Left lung (tissue), 10 donors: Measurements from ENCODE around the gene CSTPP1. TPM values are rescaled to one million over a fixed set of nuclear protein-coding genes. Genes with fewer than 3 reads are reported as not detected.
A peak's percentile ranks its signal among the peaks of the same experiment; 100 is the strongest.

Experiments used
- ATAC-seq: fragments of 200-7000 bp; cut with Tn5 transposase; one replicate; pipeline ENCODE4 v1.9.1; 2020; ENCODE audit warnings: moderate library complexity
- DNase-seq, 4 donors: peaks; one replicate each; pipeline ENCODE4 v3.0.0-alpha.2; 2013 to 2020
- H3K27ac ChIP-seq, 2 donors: fragments of 200-600 bp; sonication (generic) in 1 of 2; one replicate each; pipeline versions ENCODE4 v1.5.0 to v1.8.0; 2020 to 2021
- H3K27me3 ChIP-seq, 2 donors: fragments of 200-600 bp; sonication (generic) in 1 of 2; one replicate each; pipeline versions ENCODE4 v1.5.0 to v1.8.0; 2020 to 2021
- H3K36me3 ChIP-seq, 2 donors: fragments of 200-600 bp; sonication (generic) in 1 of 2; one replicate each; pipeline versions ENCODE4 v1.5.0 to v1.8.0; 2020 to 2021
- H3K4me1 ChIP-seq, 2 donors: fragments of 200-600 bp; one replicate each; pipeline ENCODE4 v1.8.0; 2021
- H3K4me3 ChIP-seq, 2 donors: fragments of 200-600 bp; sonication (generic) in 1 of 2; one replicate each; pipeline versions ENCODE4 v1.5.0 to v1.8.0; 2020 to 2021; ENCODE audit warnings: mild to moderate bottlenecking in 1 of 2
- H3K9me3 ChIP-seq, 2 donors: fragments of 200-600 bp; sonication (generic) in 1 of 2; one replicate each; pipeline versions ENCODE4 v1.5.0 to v1.8.0; 2020 to 2021
- intact Hi-C, 2 donors: fragments of 100-400 bp; cut with DNase I; formaldehyde crosslinking; loops; one replicate each; pipeline versions ENCODE4 v1.11.2 to v1.14.2; 2022
- polyA plus RNA-seq, 6 donors: library from polyadenylated mRNA; unstranded; fragments of 120-200 nt; gene quantifications; one replicate each; pipeline ENCODE4 v1.2.1, GENCODE V29; 2013; ENCODE audit not compliant: insufficient read length in 6 of 6
- total RNA-seq, 2 donors: library from RNA; stranded (reverse); fragmentation: NEBNext Ultra II Directional; extraction: Animal tissue kit (Norgen Biotek cat#: 25700); gene quantifications; one replicate each; pipeline ENCODE4 v1.2.1, GENCODE V29; 2021
- TF ChIP-seq, protein P1 (sequence below), 2 donors: fragments of 200-600 bp; sonication (generic) in 1 of 2; IDR thresholded peaks; one replicate each; pipeline versions ENCODE4 v1.5.0 to v1.8.0; 2021; ENCODE audit warnings: antibody characterized with exemption in 2 of 2
- donor health status: DM: no; HTN: yes; CAD: no.
- donor health status: DM: no; HTN: no; CAD: no.

The CSTPP1 gene
- total and polyA plus RNA-seq, 8 donors, result 28.7 to 56.0 (median 51.4) TPM

DNA sequence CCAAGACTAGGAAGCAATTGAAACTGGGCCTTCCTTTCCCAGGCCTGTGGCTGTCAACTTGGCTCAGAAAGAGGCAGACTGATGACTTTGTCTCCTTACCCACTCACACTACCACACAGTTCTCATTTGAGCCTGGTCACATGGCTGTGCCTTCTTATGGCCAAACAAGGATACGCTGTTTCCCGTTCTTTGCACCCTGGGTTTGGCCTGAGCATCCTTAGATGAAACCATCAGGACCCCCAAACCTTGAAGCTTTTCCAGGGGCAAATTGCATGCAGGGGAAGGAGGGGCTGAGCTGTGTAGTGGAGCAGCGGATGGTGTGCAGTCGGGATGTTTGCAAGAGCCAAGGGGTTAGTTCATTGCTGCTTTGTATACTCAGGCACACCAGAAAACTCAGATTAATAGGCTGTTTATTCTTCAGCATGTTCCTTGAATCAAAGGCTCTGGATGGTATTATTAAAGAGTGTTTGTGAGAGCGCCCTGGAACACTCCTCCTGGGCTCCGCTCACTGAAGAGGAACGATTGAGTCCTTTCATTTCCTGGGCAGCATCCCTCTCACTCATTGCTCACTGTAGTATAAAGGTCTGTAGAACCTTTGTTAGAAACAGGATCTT lies 170.3 kb downstream of the CSTPP1 start:
- Histone ChIP-seq H3K4me3 (no peak overlapping the region), H3K27me3 (no peaks in the 10 kb centered on the region), H3K4me1 (no peaks in the 10 kb centered on the region), H3K27ac (no peak overlapping the region), H3K9me3 (no peaks in the 10 kb centered on the region), H3K36me3 (no peaks in the 10 kb centered on the region)
- intact Hi-C loops, result no loop called here
- TF ChIP-seq, protein P1, sequence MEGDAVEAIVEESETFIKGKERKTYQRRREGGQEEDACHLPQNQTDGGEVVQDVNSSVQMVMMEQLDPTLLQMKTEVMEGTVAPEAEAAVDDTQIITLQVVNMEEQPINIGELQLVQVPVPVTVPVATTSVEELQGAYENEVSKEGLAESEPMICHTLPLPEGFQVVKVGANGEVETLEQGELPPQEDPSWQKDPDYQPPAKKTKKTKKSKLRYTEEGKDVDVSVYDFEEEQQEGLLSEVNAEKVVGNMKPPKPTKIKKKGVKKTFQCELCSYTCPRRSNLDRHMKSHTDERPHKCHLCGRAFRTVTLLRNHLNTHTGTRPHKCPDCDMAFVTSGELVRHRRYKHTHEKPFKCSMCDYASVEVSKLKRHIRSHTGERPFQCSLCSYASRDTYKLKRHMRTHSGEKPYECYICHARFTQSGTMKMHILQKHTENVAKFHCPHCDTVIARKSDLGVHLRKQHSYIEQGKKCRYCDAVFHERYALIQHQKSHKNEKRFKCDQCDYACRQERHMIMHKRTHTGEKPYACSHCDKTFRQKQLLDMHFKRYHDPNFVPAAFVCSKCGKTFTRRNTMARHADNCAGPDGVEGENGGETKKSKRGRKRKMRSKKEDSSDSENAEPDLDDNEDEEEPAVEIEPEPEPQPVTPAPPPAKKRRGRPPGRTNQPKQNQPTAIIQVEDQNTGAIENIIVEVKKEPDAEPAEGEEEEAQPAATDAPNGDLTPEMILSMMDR (IDR thresholded peaks at IDR 0.05), result no peak
- DNase-seq, result no peak
- no peak for ATAC-seq

DNA sequence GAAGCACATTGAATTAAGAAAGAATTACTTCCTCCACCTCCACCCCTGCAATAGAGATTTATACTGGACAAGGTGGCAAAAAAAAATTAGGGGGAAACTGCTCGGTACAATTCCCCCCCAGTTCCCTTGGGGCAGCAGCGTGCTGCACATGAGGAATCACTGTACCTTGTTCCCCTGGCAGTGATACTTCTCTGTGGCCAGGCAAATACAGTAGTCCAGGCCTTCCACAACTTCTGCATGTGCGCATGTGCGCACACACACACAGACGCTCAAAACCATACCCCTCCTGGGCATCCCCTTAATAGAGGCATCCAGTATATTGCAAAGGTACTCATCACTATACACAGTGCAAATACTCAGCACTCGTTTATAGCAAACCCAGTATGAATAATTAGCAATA lies 171.2 kb downstream of the CSTPP1 start:
- ATAC-seq (no peak), DNase-seq (no peak)
- TF ChIP-seq, protein P1 (IDR thresholded peaks at IDR 0.05), result no peak
- H3K9me3 ChIP-seq, result no peaks in the 10 kb centered on the region
- intact Hi-C loops, result no loop called here
- H3K36me3 ChIP-seq, result no peaks in the 10 kb centered on the region
- H3K4me3 ChIP-seq, result no peak overlapping the region
- H3K27me3 ChIP-seq, result no peaks in the 10 kb centered on the region
- H3K27ac ChIP-seq, result no peak overlapping the region
- no peaks in the 10 kb centered on the region for H3K4me1 ChIP-seq

DNA sequence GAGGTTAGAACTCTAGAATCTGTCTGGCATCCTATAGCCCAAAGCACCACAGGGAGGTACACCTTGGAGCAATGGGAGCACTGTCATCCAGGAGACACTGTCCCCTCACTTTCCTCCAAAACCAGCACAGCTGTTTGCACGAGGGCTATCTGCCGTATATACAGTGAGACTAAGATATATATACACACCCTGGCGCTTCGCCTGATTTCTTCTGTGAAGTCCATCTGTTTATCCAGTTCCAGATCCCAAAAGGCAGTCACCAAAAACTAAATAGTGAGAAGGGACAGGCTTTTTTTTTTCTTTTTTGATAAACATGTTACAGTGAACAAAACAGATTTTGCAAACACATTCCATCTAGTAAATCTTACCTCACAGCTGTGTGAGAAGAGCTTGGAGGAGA lies 171.7 kb downstream of the CSTPP1 start:
- Histone ChIP-seq H3K9me3 (no peaks in the 10 kb centered on the region), H3K27ac (no peak overlapping the region), H3K4me1 (no peaks in the 10 kb centered on the region), H3K36me3 (no peaks in the 10 kb centered on the region), H3K4me3 (no peak overlapping the region), H3K27me3 (no peaks in the 10 kb centered on the region)
- no peak for ATAC-seq
- TF ChIP-seq, protein P1 (IDR thresholded peaks at IDR 0.05), result no peak
- intact Hi-C loops, result no loop called here
- DNase-seq, result peak in 2 of 4 donors; percentile 74 to 80

DNA sequence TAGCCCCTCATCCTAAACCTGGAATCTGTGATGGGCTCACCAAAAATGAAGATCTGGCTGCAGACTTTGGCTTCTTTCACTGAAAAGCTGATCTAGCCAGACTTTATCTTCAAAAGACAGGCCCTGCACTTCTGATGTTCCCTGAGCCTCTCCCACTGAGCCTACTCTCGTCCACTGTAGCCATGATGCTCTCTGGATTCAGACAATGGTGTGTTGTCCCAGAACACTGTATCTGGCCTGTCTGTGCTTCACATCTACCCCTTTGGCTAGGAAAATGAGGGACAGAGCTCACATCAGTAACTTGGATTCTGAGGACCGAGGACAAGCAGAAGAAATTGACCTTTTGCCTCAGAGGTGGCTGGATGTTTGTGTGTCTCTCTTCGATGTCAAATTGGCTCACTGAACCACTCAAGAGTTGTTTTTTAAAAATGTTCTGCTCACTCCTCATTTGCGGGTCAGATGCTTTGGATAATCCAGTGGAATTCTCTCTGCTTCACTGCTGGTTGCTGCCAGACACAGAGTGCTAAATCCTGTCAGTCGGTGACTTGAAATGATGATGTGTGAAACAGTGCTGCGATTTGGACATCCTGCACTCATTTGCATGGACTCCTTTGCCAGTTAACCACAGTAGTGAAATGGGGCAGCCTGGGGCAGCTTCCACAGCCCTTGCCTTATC lies 172.6 kb downstream of the CSTPP1 start:
- intact Hi-C loops, result no loop called here
- DNase-seq (peak in 2 of 4 donors; percentile 86 to 87), ATAC-seq (no peak)
- H3K27me3 ChIP-seq, result no peaks in the 10 kb centered on the region
- H3K36me3 ChIP-seq, result no peaks in the 10 kb centered on the region
- H3K27ac ChIP-seq, result no peak overlapping the region
- no peak overlapping the region for H3K4me3 ChIP-seq
- H3K9me3 ChIP-seq, result no peaks in the 10 kb centered on the region
- no peaks in the 10 kb centered on the region for H3K4me1 ChIP-seq
- TF ChIP-seq, protein P1 (IDR thresholded peaks at IDR 0.05), result no peak

DNA sequence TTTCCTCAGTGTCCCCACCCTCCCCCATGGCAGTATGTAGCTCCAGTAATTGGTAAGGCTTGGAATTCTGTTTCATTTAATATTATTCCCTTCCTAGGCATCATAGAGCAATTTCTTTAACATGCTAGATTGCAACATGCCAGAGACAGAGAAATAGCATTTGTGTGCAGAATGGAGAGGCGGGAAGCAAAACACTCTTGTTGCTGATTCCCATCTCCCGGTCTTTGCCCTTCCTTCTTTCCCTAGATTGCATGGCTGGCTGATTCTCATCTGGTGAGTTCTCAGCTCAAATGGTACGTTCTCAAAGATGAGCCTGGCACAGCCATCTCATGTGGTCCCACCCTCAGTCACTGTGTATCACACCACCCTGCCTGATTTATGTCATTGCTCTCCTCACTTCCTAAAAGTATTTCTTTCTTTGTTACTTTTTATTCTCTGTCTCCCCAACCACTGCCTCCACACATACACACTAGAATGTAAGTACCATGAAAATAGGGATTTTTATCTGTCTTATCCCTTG lies 173.2 kb downstream of the CSTPP1 start:
- ATAC-seq (no peak), DNase-seq (no peak)
- intact Hi-C loops, result no loop called here
- Histone ChIP-seq H3K4me1 (no peaks in the 10 kb centered on the region), H3K36me3 (no peaks in the 10 kb centered on the region), H3K4me3 (no peak overlapping the region), H3K27ac (peak overlapping the region in 1 of 2 donors; percentile 7), H3K9me3 (no peaks in the 10 kb centered on the region), H3K27me3 (no peaks in the 10 kb centered on the region)
- TF ChIP-seq, protein P1 (IDR thresholded peaks at IDR 0.05), result no peak
